GM21786 (cell line): ENCODE measurements around the gene RBMS3.

Source experiments
- ATAC-seq: cut with Tn5 transposase; IDR thresholded peaks from one replicate; pipeline ENCODE4 v1.9.1; 2021; ENCODE audit not compliant: unreplicated experiment

RBMS3 gene

DNA sequence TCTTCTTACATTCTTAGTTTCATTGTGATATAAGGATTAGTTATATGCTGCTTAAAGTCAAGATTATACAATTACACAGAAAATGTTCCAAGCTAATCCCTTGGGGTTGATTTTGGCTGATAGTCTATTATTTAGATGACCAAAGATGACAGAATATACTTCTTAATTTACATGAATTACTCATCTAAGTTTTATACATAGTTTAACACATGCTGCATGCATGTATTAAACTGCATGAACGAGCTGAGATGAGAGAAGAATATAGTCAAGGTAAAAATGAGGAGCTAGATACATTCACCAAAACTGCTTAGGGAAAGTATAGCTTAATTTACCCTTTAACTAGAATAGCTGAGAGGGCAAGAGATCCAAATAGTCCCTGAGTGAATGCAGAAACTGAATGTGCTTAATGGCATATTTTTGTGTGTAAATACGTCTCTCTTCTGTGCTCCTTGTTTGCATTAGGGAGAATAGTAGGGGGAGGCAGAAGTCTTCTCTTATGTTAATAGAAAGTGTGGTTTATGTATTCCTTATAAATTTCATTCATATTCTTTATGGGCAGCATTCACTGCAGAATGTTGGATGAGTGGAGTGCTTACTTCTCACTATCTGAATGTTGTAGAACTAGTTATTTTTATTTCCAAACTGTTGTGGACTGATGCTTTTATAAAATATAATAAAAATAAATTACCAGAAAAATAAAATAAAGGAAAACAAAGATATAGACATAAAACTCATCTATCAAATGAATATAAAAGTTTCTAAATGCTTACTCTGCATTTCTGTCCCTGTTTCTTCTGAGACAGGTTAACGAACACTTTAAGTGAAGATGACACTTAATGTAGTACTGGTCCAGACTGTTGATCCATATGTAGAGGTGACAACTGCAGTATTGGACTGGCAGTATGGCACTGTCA, 327.8 kb downstream of the RBMS3 start:
- no peak for ATAC-seq

DNA sequence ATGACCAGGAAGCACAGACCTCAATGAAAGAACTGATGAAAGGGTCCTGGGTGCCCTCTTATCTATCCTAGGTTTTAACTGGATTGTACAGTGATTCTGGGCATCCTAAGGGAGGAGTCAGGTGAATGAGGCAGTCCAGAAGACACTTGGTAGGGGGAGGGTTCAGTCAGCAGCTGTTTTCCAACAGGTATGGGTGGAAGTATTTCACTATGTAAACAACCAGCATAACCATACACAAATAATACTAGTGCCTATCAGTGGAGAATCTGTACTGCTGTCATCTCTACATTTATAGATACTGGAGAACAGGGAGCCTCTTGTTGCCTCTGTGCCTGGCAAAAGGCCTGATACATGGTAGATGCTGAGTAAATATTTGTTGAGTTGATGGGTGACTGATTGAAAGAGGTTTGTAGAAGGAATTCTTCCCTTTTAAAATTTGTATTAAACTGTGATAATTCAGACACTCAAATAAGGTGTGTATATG, 328.5 kb downstream of the RBMS3 start:
- no peak for ATAC-seq

DNA sequence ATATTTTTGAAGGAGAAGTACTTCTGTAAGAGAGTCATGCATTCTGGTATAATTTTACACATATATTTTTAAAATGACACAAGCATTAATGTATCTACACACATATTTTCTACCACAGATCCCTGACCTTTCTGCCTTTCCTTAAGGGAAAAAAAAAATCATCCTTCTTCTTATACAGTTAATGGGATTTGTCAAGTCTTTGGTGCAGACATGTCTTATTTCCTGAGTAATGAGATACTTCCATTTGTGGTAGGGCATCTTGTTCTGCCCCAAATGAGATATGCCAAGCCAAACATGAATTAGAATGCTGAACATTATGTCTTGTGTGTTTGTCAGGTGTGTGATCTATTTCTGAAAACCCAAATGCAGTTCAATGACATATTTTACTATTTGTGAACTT, 329.9 kb downstream of the RBMS3 start:
- ATAC-seq: no peak

DNA sequence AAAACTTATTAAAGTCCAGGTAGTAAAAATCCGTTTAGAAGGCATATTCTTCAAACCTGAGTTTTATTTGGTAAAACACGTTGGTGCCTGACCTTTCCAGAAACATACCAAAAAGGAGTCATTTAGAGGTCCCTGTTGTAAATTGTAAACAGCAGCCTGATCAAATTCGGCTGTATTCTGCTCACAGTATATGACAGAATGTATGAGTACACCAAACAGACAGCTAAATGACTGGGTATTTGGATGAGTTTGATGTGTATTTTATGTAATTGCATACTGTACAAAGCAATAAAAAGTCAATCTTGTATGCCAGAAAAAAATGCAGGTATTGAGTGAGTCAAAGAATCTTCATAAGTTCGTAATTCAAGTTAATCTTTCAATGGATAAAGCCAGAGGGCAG, 330.4 kb downstream of the RBMS3 start:
- ATAC-seq: no peak

DNA sequence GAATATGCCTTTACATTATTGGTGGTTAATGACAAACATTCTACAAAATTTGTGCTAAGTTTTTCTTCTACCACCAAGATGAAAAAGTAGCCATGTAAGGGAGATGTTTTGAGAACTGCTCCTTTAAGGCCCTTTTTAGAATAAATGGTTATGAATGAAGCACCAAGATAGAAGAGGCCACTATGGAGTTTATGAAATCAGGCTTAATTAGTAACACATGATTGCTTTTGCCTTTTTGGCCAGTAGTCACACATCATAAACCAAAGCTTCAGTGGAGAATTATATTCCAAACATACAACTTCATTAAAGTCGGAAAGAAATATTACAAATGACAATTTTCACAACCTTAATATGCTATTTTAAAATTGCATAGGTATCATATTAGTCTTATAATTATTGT, 331.7 kb downstream of the RBMS3 start:
- no peak for ATAC-seq

DNA sequence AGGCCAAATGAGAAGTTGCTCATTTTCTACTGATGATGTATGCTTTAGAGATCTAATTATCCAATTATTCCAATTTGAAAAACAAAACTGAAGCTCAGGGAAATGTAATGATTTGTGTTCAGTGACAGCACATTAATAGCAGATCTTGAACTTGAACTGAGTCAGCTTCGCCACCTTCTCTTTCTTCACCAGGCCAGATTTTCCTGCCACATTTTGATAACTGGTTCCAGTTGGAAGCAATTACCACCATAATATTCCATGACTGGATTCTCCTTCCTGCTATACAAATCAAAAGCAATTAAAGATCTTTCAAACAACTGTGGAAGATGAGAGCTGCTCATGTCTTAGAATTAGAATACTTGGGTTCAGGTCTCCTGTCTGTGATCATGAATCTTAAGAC, 334.1 kb downstream of the RBMS3 start:
- ATAC-seq: no peak

DNA sequence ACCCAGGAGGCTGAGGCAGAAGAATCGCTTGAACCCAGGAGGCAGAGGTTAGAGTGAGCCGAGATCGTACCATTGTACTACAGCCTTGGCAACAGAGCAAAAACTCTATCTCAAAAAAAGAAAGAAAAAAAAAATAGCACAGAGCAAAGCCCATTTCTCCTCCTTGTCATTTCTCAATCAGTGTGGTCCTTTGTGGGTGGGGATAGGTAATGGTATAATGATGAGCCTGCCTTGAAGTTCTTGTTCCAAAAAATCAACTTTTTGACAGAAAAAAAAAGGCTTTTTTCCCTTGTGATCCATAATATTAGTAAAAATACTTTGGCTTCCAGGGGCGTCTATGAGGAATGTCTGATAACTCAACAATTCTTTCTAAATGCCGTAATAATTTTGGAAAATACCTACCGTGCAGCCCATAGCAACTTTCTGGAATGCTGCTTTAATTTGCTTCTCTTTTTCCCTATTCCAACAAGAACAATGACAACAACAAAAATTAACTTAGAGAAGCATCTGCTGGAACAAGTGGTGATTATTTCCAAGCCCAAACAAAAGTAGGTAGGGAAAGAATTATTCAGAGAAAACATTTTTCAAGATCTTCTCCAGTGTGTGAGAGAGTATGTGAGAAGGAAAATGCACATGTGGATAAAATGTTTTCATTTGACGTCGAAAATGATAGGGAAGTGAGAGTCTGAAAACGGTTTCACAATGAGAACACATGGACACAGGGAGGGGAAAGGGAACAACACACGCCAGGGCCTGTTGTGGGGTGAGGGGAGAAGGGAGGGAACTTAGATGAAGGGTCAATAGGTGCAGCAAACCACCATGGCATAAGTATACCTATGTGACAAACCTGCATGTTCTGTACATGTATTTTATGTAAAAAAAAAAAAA, 337.8 kb downstream of the RBMS3 start:
- no peak for ATAC-seq

DNA sequence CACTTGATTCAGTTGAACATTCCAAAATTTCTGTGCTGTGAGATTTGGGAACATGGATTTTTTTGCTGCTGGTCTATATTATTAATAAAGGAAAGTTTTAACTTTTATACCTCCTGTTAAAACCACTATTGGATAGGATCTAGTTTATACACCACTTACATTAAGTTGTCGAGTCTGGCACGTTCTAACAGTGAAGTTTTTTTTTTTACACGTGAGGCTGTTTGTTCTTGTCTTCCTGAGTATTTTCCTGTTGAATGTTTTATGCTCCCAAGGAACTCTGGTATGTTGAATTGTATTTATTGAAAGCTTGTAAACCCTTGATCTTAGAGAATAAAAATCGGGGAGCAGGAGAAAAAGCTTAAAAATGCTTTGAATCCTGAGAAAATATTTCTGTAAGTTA, 338.8 kb downstream of the RBMS3 start:
- no peak for ATAC-seq

DNA sequence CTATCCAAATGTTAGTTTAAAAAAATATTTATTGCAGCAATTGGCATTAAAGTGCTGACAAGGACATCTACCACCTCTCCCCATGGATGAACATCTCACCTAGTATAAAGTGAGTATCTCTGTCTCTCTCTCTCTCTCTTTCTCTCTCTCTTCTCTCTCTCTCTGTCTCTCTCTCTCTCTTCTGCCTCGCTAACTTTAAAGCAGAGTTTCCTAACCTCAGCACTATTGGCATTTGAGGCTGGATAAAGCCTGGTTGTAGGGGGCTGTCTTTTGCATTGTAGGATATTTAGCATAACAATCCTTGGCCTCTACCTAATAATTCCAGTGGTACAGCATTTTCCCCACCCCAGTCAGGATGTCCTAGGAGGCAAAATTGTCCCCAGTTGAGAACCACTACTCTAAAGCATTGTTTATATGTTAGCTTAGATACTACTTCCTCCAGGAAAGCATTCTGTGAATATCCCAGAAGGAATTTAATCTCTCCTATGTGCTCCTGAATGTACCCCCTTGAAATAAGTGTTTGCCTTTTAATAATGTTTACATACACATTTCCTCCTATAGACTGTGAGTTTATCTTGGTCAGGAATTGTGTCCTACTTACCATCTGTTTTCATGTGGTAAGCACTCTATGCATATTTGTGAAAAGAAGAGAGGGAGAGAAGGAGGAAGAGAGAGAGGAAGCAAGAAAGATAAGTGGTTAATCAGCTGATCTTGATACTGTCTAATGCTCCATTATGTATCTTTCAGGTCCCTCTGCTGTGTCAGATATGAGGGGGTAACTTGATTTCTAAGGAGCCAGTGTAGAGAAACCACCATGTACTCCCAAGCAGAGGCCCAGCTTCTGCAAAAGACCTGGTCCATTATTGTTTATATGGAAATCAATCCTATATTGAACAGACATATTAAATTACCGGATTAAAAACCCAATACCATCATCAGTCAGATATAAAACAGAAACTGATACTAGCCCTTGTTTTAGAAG, 346.6 kb downstream of the RBMS3 start:
- no peak for ATAC-seq

DNA sequence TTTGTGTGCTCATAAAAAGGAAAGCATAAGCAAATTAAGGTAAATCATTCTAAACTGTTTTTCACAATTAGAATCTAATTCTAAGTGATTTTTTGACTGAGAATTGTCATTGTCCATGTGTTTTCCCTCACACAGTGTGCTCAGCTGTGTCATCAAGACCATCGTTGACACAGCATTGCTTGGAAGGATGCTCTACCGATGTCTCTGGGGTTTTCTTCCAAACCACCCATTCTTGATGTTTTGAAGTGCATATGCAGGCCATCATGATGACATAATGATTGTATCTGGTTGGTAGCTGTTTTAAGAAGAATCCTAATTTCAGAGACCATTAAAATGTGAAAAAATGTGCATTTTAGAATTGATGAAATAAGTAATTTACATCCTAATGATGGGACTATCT, 347.9 kb downstream of the RBMS3 start:
- no peak for ATAC-seq

DNA sequence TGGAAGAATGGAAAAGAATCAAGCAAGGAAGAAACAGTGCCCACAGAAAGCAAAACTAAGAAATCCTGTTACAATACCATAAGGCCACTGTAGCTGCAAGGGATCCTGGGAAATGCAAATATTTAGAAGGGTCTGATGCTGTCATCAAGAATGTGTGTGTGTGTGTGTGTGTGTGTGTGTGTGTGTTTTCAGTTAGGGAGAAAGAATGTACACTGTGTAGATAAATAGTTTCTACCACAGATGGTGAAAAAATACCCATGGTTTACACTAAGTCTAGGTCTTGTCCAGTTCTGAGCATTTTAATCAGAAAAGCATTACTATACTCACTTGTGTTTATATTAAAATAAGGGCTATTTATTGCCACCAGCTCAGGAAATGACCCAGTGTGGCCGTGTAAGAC, 355.0 kb downstream of the RBMS3 start:
- ATAC-seq: no peak

DNA sequence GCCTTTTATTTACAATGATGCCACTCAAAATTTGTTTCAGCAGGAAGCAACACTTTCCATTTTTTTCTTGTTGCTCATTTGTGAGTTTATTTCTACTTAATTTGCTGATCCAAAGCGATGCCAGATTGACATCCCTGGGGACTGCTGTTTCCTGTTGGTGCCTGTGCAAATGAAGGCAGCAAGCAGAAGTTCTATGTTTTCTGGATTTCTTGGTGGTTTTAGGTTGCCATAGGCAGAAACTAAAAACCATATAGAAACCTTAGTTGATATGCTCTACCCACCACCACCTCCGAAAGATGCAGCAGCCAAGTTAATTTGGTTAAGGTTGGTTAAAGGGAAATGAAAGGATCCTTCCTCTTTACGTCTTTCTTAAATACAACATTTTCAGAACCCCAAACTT, 356.2 kb downstream of the RBMS3 start:
- peak; percentile 32 for ATAC-seq

DNA sequence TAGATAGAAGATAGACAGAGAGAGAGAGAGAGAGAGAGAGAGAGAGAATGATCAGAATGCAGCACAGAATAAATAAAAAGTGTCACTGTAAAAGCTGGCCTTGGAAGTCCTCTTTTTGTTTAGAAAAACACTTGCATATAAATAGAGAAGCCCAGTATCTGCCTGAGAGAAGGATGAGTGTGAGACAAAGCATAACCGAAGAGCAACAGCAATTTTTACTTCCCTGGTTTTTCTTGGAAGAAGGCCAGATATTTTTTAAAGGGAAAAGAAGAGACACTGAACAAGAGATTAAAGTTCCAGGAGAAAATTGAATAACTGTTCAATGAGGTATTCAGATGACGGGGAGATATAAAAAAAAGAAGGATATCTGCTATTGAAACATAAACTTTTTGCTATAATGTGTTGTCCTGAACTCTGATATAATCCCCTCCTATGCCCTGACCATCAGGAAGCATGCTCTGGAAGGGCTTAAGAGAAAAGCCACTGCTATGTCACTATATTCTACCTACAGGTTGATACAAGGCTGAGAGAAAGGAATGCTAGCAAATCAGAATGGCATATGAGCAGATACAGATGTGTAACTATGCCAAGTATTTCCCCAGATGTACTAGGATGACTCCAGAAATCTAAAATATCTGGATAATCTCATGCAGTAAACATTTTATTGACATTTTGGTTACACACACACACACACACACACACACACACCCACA, 358.9 kb downstream of the RBMS3 start:
- no peak for ATAC-seq

DNA sequence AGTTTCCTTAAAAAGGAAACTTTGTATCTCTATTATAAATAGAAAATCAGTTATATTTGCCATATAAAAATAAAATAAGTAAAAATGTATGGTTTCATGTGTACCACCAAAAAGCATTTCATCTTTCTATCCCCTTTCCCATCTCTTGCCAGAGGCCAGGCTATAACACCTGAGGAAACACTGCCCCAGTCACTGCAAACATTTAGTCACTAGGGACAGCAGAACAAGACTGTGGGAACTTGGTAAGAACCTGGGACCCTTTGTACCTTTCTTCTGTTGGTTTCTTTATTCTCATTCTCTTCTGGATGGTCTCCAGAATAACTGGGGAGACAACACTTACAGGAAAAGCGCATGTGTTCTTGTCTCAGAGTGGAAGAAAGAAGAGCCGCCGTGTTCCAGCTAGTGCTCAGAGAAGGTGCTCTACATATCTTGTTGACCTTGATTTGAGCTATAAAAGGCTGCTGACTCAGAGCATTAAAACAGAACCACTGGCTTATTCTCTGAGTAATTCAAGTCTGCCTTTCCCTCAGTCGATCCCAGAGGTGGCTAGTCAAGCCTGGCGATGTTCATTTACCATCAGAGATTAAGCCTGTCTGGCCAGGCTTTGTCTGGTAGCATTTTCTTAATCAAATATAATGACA, 361.6 kb downstream of the RBMS3 start:
- ATAC-seq: no peak

DNA sequence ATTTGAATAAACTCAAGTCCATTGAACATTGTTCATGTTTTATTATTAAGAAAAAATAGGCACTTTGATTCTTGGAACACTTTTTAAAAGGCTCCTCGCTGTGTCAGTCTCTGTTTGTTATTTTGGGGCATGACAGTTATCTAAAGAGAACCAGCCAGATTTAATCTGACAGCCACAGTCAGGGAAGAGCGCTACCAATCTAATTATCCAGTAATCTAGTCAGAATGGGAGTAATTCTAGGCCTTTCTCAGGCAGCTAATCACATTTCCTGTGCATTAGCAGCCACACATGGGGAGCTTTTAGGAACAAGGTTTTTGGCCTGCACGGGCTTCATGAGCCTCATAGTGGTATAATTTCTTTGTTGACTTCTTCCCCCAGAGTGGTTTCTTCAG, 362.2 kb downstream of the RBMS3 start:
- no peak for ATAC-seq

DNA sequence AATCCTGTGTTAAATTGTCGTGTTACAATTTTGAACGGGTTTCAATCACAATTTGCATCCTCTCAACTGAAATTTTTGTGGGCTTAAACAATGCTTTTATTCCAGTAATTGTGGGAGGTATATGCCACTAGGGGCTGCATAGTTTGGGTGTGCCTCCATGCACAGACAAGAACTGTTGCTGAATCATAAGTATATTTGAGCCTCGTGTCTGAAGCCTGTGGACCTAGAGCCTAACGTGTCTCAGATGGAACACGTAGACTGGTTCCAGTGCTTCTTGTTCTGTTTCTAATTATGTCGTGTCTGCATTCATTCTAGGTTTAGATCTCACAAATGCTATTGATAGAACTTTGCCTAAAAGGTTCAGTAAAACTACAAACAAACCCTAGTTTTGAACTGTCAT, 363.4 kb downstream of the RBMS3 start:
- ATAC-seq: no peak

DNA sequence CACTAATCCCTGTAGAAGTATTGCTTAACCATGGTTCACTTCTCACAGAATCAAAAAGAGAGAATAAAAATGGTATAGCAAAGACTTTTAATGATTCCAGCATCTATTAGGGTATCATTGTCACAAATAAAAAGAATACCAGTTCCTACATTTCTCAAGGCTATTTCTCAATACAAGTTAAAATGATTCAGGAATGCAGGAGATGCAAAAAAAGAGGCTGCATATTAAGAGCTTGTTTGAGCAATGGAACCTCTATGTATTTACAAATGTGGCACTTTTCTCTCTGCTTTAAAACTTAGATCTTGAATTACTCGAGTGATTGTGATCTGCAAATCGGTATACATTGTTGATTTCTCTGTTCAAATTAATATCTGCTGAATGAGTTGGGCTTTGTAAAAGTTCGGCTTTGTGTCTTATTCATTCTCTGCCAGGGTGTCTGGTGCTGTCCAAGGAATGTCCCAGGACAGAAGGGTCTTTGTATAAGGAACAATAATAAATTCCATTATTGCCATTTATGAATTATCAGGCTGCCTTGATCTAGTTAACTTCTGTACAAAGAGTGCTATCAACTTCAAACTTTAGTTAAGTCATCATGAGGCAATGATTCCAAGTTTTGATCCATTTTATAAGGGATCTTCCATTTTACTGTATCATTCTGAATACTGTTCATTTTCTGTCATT, 364.2 kb downstream of the RBMS3 start:
- no peak for ATAC-seq

DNA sequence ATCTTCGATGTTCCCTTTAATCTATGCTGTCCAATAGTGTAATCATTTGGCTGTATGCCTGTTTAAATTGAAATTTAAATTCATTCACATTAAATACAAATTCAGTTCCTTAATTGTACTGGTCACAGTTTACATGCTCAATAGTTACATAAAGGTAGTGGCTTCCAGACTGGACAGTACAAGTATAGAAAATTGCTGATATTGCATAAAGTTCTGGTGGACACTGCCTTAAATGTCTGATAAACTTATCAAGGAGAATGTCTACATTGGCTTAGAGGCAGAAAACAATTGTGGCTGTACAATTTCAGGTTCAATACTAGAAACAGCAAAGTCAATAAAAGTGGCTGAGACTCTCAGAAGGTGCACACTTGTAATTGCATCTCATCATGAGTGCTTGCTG, 365.2 kb downstream of the RBMS3 start:
- no peak for ATAC-seq
